A549 (cell line): ENCODE results near the gene GALNT5. TPM values are rescaled to one million over a fixed set of nuclear protein-coding genes. Genes with fewer than 3 reads are reported as not detected.

ENCODE experiments used
- ATAC-seq, 2 experiments: fragments of 200-7000 bp in 1 of 2; fragments of >200 bp in 1 of 2; cut with Nextera tagmentation in 1 of 2; cut with Tn5 transposase in 1 of 2; 3 replicates each; pipeline versions ENCODE4 v1.8.0 to v1.9.1; 2018 to 2020; ENCODE audit warnings: mild to moderate bottlenecking in 1 of 2, moderate library complexity in 1 of 2
- CTCF ChIA-PET: fragments of 300-600 bp; sonication (Branson Sonifier 250); formaldehyde crosslinking; extraction: SDS; loops from one replicate; lab custom pipeline; 2021; ENCODE audit warnings: antibody characterized with exemption, inconsistent platforms; lab: Yijun Ruan, JAX
- POLR2A ChIA-PET: fragments of 350-600 bp; formaldehyde crosslinking; extraction: SDS; loops from one replicate; lab custom pipeline; 2021; ENCODE audit warnings: antibody characterized with exemption, inconsistent platforms; lab: Yijun Ruan, JAX
- DNase-seq, 2 experiments: peaks; one replicate each; pipeline versions ENCODE4 v3.0.0 to v3.0.0-alpha.2; 2011 to 2016; ENCODE audit warnings: low read depth in 1 of 2, low spot score in 1 of 2
- FAIRE-seq: peaks from 2 replicates; lab custom pipeline; 2011; peaks lifted over from hg19 to GRCh38; lab: Jason Lieb, UNC
- H3K27ac ChIP-seq, 2 experiments: fragments of >200 bp; sonication (Bioruptor Twin); formaldehyde crosslinking; 3 replicates each; pipeline ENCODE4 v1.5.1; 2016 to 2017
- H3K4me1 ChIP-seq: fragments of >200 bp; sonication (Bioruptor Twin); formaldehyde crosslinking; 3 replicates; pipeline ENCODE4 v1.6.1; 2016
- H3K4me2 ChIP-seq: fragments of >200 bp; sonication (Bioruptor Twin); formaldehyde crosslinking; 3 replicates; pipeline ENCODE4 v1.6.1; 2016
- H3K4me3 ChIP-seq: fragments of >200 bp; sonication (Bioruptor Twin); formaldehyde crosslinking; 3 replicates; pipeline ENCODE4 v1.5.1; 2016
- H3K9me3 ChIP-seq: fragments of >200 bp; sonication (Bioruptor Twin); formaldehyde crosslinking; 3 replicates; pipeline ENCODE4 v1.6.1; 2016
- BCL3 ChIP-seq: fragments of >200 bp; sonication (Bioruptor Twin); formaldehyde crosslinking; IDR thresholded peaks from 3 replicates; pipeline ENCODE4 v1.6.1; 2016
- CEBPB ChIP-seq, 2 experiments: fragments of >200 bp in 1 of 2; sonication (Bioruptor Twin) in 1 of 2; formaldehyde crosslinking in 1 of 2; IDR thresholded peaks; 2 replicates each; pipeline ENCODE4 v1.6.1; 2012 to 2016
- CHD4 ChIP-seq: fragments of 200-600 bp; sonication (generic); IDR thresholded peaks from 2 replicates; pipeline ENCODE4 v1.6.1; 2016; ENCODE audit warnings: antibody characterized with exemption, mild to moderate bottlenecking, borderline replicate concordance
- ELK1 ChIP-seq: fragments of 150-350 bp; IDR thresholded peaks from 2 replicates; pipeline ENCODE4 v1.6.1; 2014; ENCODE audit warnings: low read depth, mild to moderate bottlenecking, low read length
- FOSB ChIP-seq: fragments of 250-450 bp; sonication (Bioruptor Pico); IDR thresholded peaks from 2 replicates; pipeline ENCODE4 v1.5.0; 2020; ENCODE audit warnings: mild to moderate bottlenecking, moderate library complexity
- FOSL2 ChIP-seq, 2 experiments: fragments of 450-650 bp in 1 of 2; fragments of >200 bp in 1 of 2; sonication (Bioruptor Twin) in 1 of 2; formaldehyde crosslinking; IDR thresholded peaks; 2 replicates each; pipeline versions ENCODE4 v1.5.0 to v1.6.1; 2016 to 2020; ENCODE audit warnings: mild to moderate bottlenecking in 1 of 2, moderate library complexity in 1 of 2
- FOXS1 ChIP-seq: fragments of 250-450 bp; sonication (Bioruptor Pico); IDR thresholded peaks from 2 replicates; pipeline ENCODE4 v1.5.0; 2020; ENCODE audit warnings: mild to moderate bottlenecking, moderate library complexity
- GATA3 ChIP-seq: IDR thresholded peaks from 2 replicates; pipeline ENCODE4 v1.6.1; 2012; ENCODE audit warnings: borderline replicate concordance
- HES2 ChIP-seq: fragments of >200 bp; sonication (Bioruptor Twin); formaldehyde crosslinking; IDR thresholded peaks from 2 replicates; pipeline ENCODE4 v1.6.1; 2016
- MAFK ChIP-seq: fragments of 450-650 bp; IDR thresholded peaks from 2 replicates; pipeline ENCODE4 v1.6.1; 2014; ENCODE audit not compliant: partially characterized antibody
- MAZ ChIP-seq: fragments of 150-350 bp; IDR thresholded peaks from 2 replicates; pipeline ENCODE4 v1.6.1; 2014; ENCODE audit warnings: antibody characterized with exemption, low read depth, low read length, borderline replicate concordance
- NPAS2 ChIP-seq: fragments of 250-450 bp; sonication (Bioruptor Pico); IDR thresholded peaks from 2 replicates; pipeline ENCODE4 v1.8.0; 2022; ENCODE audit warnings: mild to moderate bottlenecking, moderate library complexity, borderline replicate concordance
- PBX3 ChIP-seq: IDR thresholded peaks from 2 replicates; pipeline ENCODE4 v1.6.1; 2012
- POLR2A ChIP-seq: IDR thresholded peaks from 2 replicates; pipeline ENCODE4 v1.6.1; 2012; ENCODE audit warnings: mild to moderate bottlenecking, low read length
- RARB ChIP-seq: fragments of 250-450 bp; sonication (Bioruptor Pico); IDR thresholded peaks from 2 replicates; pipeline ENCODE4 v1.8.0; 2021; ENCODE audit warnings: mild to moderate bottlenecking, moderate library complexity
- RCOR1 ChIP-seq: fragments of 150-350 bp; IDR thresholded peaks from 2 replicates; pipeline ENCODE4 v1.6.1; 2014; ENCODE audit warnings: antibody characterized with exemption, low read length, low read depth
- RNF2 ChIP-seq: fragments of 200-600 bp; sonication (generic); IDR thresholded peaks from 2 replicates; pipeline ENCODE4 v1.6.1; 2016; ENCODE audit warnings: low read depth, mild to moderate bottlenecking, antibody characterized with exemption, moderate library complexity, borderline replicate concordance
- SREBF2 ChIP-seq: fragments of 450-650 bp; IDR thresholded peaks from 2 replicates; pipeline ENCODE4 v1.6.1; 2014; ENCODE audit warnings: mild to moderate bottlenecking, moderate library complexity
- TFCP2L1 ChIP-seq: fragments of 250-450 bp; sonication (Bioruptor Pico); IDR thresholded peaks from 2 replicates; pipeline ENCODE4 v1.5.0; 2021; ENCODE audit warnings: mild to moderate bottlenecking
- ZFP36 ChIP-seq: fragments of 450-650 bp; IDR thresholded peaks from 2 replicates; pipeline ENCODE4 v1.6.1; 2014; ENCODE audit warnings: borderline replicate concordance; ENCODE audit not compliant: partially characterized antibody
- ZNF302 ChIP-seq: fragments of 250-450 bp; sonication (Bioruptor Pico); IDR thresholded peaks from 2 replicates; pipeline ENCODE4 v1.9.0; 2021; ENCODE audit warnings: inconsistent platforms, mild to moderate bottlenecking, moderate library complexity
- ZSCAN20 ChIP-seq: fragments of 250-450 bp; sonication (Bioruptor Pico); IDR thresholded peaks from 2 replicates; pipeline ENCODE4 v1.8.0; 2022; ENCODE audit warnings: mild to moderate bottlenecking, moderate library complexity
- WGBS: methylation state at CpG from one replicate; pipeline ENCODE4 v1.1.6; 2017; ENCODE audit errors: missing lambda C conversion rate; 5-methylcytosine and 5-hydroxymethylcytosine counted together
- polyA plus RNA-seq, 4 experiments: library from polyadenylated mRNA; depleted of rRNA in 3 of 4; stranded (reverse); fragments of >200 nt; fragmentation: RNase III in 1 of 4; extraction: RNeasy Plus Mini Kit Qiagen cat#74134 plus additional on column Dnase treatment in 1 of 4; gene quantifications; 2 replicates in 3 of 4; 3 replicates in 1 of 4; pipeline ENCODE4 v1.2.3, GENCODE V29; 2011 to 2017

Gene GALNT5
- polyA plus RNA-seq, 2 of the 4 experiments (the other 2 are of a cell fraction) = 2.9 to 3.0 TPM

- H3K9me3 ChIP-seq = no peaks in the 10 kb centered on the region
- TF ChIP-seq ZSCAN20 (CRISPR knock-in tag) (no peak), RNF2 (no peak), PBX3 (no peak), MAFK (no peak), FOXS1 (CRISPR knock-in tag) (no peak), NPAS2 (CRISPR knock-in tag) (no peak), BCL3 (no peak), ZNF302 (no peak)
- CTCF ChIA-PET = no interaction called here
- FAIRE-seq (no peak), DNase-seq (no peak), ATAC-seq (no peak)
- H3K27ac ChIP-seq = no peak overlapping the region
- H3K4me1 ChIP-seq = peaks cover 19% of the 10 kb centered on the region
- whole genome bisulfite sequencing = 83% methylated on average over 2 of the region's 2 CpGs
- no peak overlapping the region for H3K4me2 ChIP-seq
- H3K4me3 ChIP-seq = no peak overlapping the region
- POLR2A ChIA-PET = no interaction called here
Observed at GRCh38 chr2:157254041-157254440, 3.5 kb upstream of the GALNT5 start.

GRCh38 chr2:157255746-157256145 lies 1.8 kb upstream of the GALNT5 start:
- Histone ChIP-seq H3K4me1 (peaks cover 32% of the 10 kb centered on the region), H3K4me2 (no peak overlapping the region), H3K4me3 (no peak overlapping the region)
- CTCF ChIA-PET = no interaction called here
- POLR2A ChIA-PET = no interaction called here
- DNase-seq = no peak
- TF ChIP-seq PBX3 = no peak
- no peak for TF ChIP-seq HES2
- TF ChIP-seq FOSB (CRISPR knock-in tag) = no peak
- TF ChIP-seq POLR2A = no peak
- no peak for TF ChIP-seq ZFP36
- no peak for TF ChIP-seq TFCP2L1 (CRISPR knock-in tag)
- no peak for TF ChIP-seq CEBPB (IDR thresholded peaks at IDR 0.05)
- TF ChIP-seq FOSL2 (IDR thresholded peaks at IDR 0.05) = no peak
- no peak for TF ChIP-seq FOSL2 (CRISPR knock-in tag; IDR thresholded peaks at IDR 0.05)
- no peak for TF ChIP-seq RCOR1
- TF ChIP-seq MAFK = no peak
- TF ChIP-seq CHD4 = no peak
- no peak for TF ChIP-seq RNF2
- TF ChIP-seq SREBF2 = no peak
- no peak for TF ChIP-seq ELK1
- TF ChIP-seq RARB (CRISPR knock-in tag) = no peak
- TF ChIP-seq GATA3 = no peak
- TF ChIP-seq MAZ = no peak
- TF ChIP-seq ZNF302 = no peak
- TF ChIP-seq, all 56 proteins: peak for 0
- no peak for ATAC-seq
- no peak overlapping the region for H3K27ac ChIP-seq
- FAIRE-seq = no peak
- no peaks in the 10 kb centered on the region for H3K9me3 ChIP-seq
